Natural killer cell (primary cell): ENCODE results near the gene SYT10. TPM values are rescaled to one million over a fixed set of nuclear protein-coding genes. Genes with fewer than 3 reads are reported as not detected.

ENCODE experiments used
- ATAC-seq, 3 donors: fragments of 150-1000 bp in 2 of 3; fragments of 200-7000 bp in 1 of 3; cut with Tn5 transposase; 1 replicate in 1 of 3; 2 replicates in 2 of 3; pipeline ENCODE4 v1.10.0; 2021; ENCODE audit warnings: mild to moderate bottlenecking in 2 of 3, moderate library complexity in 2 of 3
- DNase-seq, 2 donors: peaks; one replicate each; pipeline versions ENCODE4 v3.0.0 to v3.0.0-alpha.2; 2013 to 2021; ENCODE audit warnings: mixed read lengths in 1 of 2
- H3K27ac ChIP-seq: one replicate; pipeline ENCODE4 v1.5.1; 2013; ENCODE audit warnings: mild to moderate bottlenecking, low read length
- H3K27me3 ChIP-seq: one replicate; pipeline ENCODE4 v1.6.1; 2013; ENCODE audit warnings: low read length; ENCODE audit not compliant: control insufficient read depth, insufficient read depth
- H3K36me3 ChIP-seq: one replicate; pipeline ENCODE4 v1.6.1; 2013; ENCODE audit warnings: low read length; ENCODE audit not compliant: control insufficient read depth, insufficient read depth
- H3K4me1 ChIP-seq: one replicate; pipeline ENCODE4 v1.6.1; 2013; ENCODE audit warnings: low read length; ENCODE audit not compliant: control insufficient read depth, insufficient read depth
- H3K4me3 ChIP-seq: one replicate; pipeline ENCODE4 v1.5.1; 2013; ENCODE audit warnings: low read length
- H3K9me3 ChIP-seq: one replicate; pipeline ENCODE4 v1.6.1; 2013; ENCODE audit warnings: low read length; ENCODE audit not compliant: control insufficient read depth, insufficient read depth
- H3K27ac Mint-ChIP-seq, 2 donors: one replicate each; pipeline ENCODE4 v1.8.0; 2022; ENCODE audit warnings: mild to moderate bottlenecking in 2 of 2, mixed read lengths in 2 of 2, moderate library complexity in 1 of 2
- H3K27me3 Mint-ChIP-seq, 2 donors: one replicate each; pipeline ENCODE4 v1.8.0; 2022; ENCODE audit warnings: low read depth in 2 of 2, mixed read lengths in 2 of 2
- H3K36me3 Mint-ChIP-seq: one replicate; pipeline ENCODE4 v1.8.0; 2022; ENCODE audit warnings: mixed read lengths
- H3K4me1 Mint-ChIP-seq, 2 donors: one replicate each; pipeline ENCODE4 v1.8.0; 2022; ENCODE audit warnings: mixed read lengths in 2 of 2
- H3K4me3 Mint-ChIP-seq: one replicate; pipeline ENCODE4 v1.8.0; 2022; ENCODE audit warnings: mild to moderate bottlenecking, moderate library complexity, mixed read lengths
- H3K9me3 Mint-ChIP-seq, 2 donors: one replicate each; pipeline ENCODE4 v1.8.0; 2022; ENCODE audit warnings: mixed read lengths in 2 of 2
- CTCF ChIP-seq: fragments of 200-600 bp; IDR thresholded peaks from one replicate; pipeline ENCODE4 v1.8.0; 2022; ENCODE audit warnings: antibody characterized with exemption
- WGBS: methylation state at CpG from one replicate; pipeline ENCODE4 v1.1.7; 2013; ENCODE audit warnings: missing lambda C conversion rate; ENCODE audit not compliant: insufficient coverage; 5-methylcytosine and 5-hydroxymethylcytosine counted together
- intact Hi-C: fragments of 100-400 bp; cut with micrococcal nuclease; formaldehyde crosslinking; loops from one replicate; pipeline ENCODE4 v1.14.2; 2022
- total RNA-seq, 4 donors: library from RNA; stranded (reverse); fragments of 120-200 nt in 1 of 4; gene quantifications; one replicate each; pipeline versions ENCODE4 v1.2.3 to v1.2.4, GENCODE V29; 2013 to 2022

SYT10 gene
- total RNA-seq, 3 donors from 2014 or later (not counting 1 experiment from before 2014, with no cell fraction given) = not detected

- Histone ChIP-seq H3K36me3 (no peaks in the 10 kb centered on the region), H3K27ac (no peak overlapping the region), H3K4me1 (no peaks in the 10 kb centered on the region), H3K9me3 (no peaks in the 10 kb centered on the region), H3K27me3 (no peaks in the 10 kb centered on the region), H3K4me3 (no peak overlapping the region)
- Mint-ChIP-seq H3K27ac (no peak overlapping the region), H3K36me3 (no peaks in the 10 kb centered on the region), H3K4me3 (no peak overlapping the region), H3K27me3 (no peaks in the 10 kb centered on the region), H3K4me1 (no peaks in the 10 kb centered on the region), H3K9me3 (peaks cover 9 to 24% of the 10 kb centered on the region in 2 donors)
- WGBS = 57% methylated on average over 1 of the region's 1 CpG
- TF ChIP-seq CTCF = no peak
- intact Hi-C loops = no loop called here
- no peak for ATAC-seq
- DNase-seq = no peak
Measured at GRCh38 chr12:33484161-33484560, 44.5 kb upstream of the SYT10 start.

- no peak for TF ChIP-seq CTCF
- H3K4me1 ChIP-seq = no peaks in the 10 kb centered on the region
- DNase-seq (no peak), ATAC-seq (no peak)
- Mint-ChIP-seq H3K36me3 (no peaks in the 10 kb centered on the region), H3K9me3 (peaks cover 23 to 28% of the 10 kb centered on the region in 2 donors), H3K4me3 (no peak overlapping the region), H3K27me3 (no peaks in the 10 kb centered on the region), H3K27ac (no peak overlapping the region), H3K4me1 (no peaks in the 10 kb centered on the region)
- WGBS = no CpG with 5 or more reads among the region's 1 CpG
- no peaks in the 10 kb centered on the region for H3K36me3 ChIP-seq
- H3K9me3 ChIP-seq = no peaks in the 10 kb centered on the region
- no peak overlapping the region for H3K27ac ChIP-seq
- no peaks in the 10 kb centered on the region for H3K27me3 ChIP-seq
- H3K4me3 ChIP-seq = no peak overlapping the region
- intact Hi-C loops = no loop called here
Measured at GRCh38 chr12:33480366-33480765, 40.7 kb upstream of the SYT10 start.

- Mint-ChIP-seq H3K4me3 (no peak overlapping the region), H3K9me3 (peaks cover 12 to 29% of the 10 kb centered on the region in 2 donors), H3K36me3 (peaks cover 6% of the 10 kb centered on the region), H3K4me1 (no peaks in the 10 kb centered on the region), H3K27me3 (no peaks in the 10 kb centered on the region), H3K27ac (no peak overlapping the region)
- 58% methylated on average over 1 of the region's 1 CpG for WGBS
- DNase-seq (no peak), ATAC-seq (no peak)
- H3K4me1 ChIP-seq = no peaks in the 10 kb centered on the region
- no peaks in the 10 kb centered on the region for H3K9me3 ChIP-seq
- H3K4me3 ChIP-seq = no peak overlapping the region
- H3K27ac ChIP-seq = no peak overlapping the region
- H3K36me3 ChIP-seq = no peaks in the 10 kb centered on the region
- intact Hi-C loops = no loop called here
- TF ChIP-seq CTCF = no peak
- no peaks in the 10 kb centered on the region for H3K27me3 ChIP-seq
Measured at GRCh38 chr12:33476058-33476457, 36.4 kb upstream of the SYT10 start.

GRCh38 chr12:33472299-33472698 is 32.7 kb upstream of the SYT10 start:
- ATAC-seq = no peak
- no peak overlapping the region for H3K27ac Mint-ChIP-seq
- no peak for TF ChIP-seq CTCF
- Histone ChIP-seq H3K4me3 (no peak overlapping the region), H3K4me1 (no peaks in the 10 kb centered on the region), H3K27me3 (no peaks in the 10 kb centered on the region), H3K36me3 (no peaks in the 10 kb centered on the region), H3K27ac (no peak overlapping the region), H3K9me3 (no peaks in the 10 kb centered on the region)
- no peak overlapping the region for H3K4me3 Mint-ChIP-seq
- no peaks in the 10 kb centered on the region for H3K27me3 Mint-ChIP-seq
- H3K4me1 Mint-ChIP-seq = no peaks in the 10 kb centered on the region
- WGBS = 94% methylated on average over 1 of the region's 1 CpG
- intact Hi-C loops = no loop called here
- no peak for DNase-seq
- peaks cover 6 to 21% of the 10 kb centered on the region in 2 donors for H3K9me3 Mint-ChIP-seq
- peaks cover 6% of the 10 kb centered on the region for H3K36me3 Mint-ChIP-seq
